Activated naive CD4-positive, alpha-beta T cell treated with anti-CD3 and anti-CD28 coated beads, Interleukin-2, amount 50 U/mL, for 16 hours (primary cell): ENCODE results near the gene SMTNL2.
"Not testable (repeated sequence)": the region's sequence is repeated elsewhere in the genome, so short reads cannot be mapped to it uniquely, and the experiment has no call there.

Experiments
- DNase-seq: peaks from one replicate; pipeline ENCODE4 v3.0.0-alpha.2; 2020

The SMTNL2 gene

DNA sequence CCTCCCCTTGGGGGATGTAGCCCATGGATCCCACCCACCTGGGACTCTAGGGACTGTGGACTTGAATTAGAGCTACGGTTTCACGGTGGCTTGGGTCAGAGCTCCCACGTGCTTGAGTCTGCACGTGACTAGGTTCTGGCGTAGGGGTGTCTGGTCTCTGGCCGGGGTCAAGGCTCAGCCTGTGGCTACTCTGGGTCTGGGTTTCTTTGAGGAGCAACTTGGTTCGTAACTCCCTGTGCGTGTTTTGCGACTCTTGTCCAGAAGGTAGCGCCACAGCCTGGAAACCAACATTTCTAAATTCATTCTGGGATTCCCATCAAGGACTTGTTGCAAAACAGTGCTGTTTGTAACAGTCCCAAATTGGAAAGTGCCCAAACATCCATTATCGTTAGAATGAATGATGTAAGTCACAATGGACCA is 23.5 kb upstream of the SMTNL2 start:
- no peak for DNase-seq

DNA sequence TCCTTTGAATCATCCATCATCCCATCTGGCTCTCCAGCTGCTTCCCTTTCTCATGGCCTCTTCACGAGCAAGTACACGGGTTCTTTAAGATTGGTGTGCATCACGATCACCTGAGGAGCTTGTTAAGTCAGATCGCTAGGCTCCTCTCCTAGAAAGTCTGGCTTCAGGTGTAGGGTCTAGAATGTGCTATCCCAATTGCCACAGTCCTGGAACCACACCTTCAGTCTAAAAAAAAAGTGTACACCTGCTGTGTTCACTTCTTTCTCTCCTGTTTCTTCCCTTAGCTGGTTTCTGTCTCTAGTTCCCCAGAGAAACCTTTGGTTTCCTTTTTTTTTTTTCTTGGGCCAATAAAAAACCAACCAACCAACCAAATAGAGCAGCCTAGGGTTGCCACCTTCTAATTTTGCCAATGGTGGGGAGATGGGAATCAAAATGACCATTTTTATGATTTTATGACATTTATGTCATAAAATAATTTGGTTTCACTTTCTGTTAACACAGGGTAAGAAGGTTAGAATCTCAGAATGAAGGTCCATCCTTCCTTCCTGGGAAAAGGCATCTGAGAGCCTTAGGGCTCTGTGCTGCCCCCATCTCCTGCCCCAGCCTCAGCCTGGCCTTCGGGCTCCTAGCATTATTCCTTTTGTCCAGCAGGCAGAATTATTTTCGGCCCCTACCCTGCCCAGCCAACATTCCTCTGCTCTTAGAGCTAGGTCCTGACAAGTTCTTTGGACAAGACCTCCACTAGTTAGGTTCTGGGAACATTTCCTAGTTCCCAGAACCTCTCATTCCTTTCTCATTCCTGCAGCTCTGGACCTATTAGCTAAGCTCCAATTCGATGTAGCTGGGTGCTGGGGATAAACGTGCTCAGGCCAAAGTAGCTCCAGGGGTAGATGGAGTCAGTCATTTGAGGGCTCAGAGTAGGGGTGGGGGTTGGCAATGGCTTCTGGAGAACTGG is 22.0 kb upstream of the SMTNL2 start:
- DNase-seq = no peak

DNA sequence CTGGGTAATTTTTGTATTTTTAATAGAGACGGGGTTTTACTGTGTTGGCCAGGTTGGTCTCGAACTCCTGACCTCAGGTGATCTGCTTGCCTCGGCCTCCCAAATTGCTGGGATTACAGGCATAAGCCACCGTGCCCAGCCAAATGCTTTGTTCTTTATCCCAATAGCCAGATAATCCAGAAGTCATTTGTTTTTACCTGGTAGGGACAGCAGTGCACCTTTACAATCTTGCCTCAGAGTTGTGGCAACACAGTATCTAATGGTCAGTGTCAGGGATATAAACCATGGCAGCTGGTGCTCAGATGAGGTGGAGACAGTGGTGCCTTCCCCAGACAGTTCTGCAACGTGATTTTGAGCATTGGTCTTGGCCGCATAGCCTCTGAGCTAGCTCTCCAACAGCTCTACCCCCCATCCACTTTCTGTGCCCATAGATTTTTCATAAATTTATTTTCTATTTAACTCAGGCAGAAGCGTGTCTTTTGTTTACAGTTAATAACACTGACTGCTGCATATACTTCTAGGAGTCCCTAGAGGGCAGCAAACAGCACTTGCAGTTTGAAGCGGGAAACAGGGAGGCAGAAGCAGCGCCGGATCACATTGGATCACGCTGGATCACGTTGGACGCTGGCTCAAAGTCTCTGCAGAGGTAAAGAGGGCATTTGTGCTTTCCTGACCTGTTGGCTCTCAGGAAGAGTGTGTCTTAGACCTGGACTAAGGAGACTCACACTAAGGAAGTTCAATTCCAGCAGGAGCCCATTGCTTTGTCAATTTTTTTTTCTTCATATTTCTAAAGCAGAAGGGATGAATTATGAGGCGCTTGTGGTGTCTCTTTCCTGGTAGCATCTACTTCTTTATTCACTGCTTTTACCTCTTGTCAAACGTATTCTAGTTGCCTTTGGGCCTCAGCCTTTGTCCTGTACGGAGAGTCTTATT is 18.9 kb upstream of the SMTNL2 start:
- DNase-seq = peak; percentile 53

DNA sequence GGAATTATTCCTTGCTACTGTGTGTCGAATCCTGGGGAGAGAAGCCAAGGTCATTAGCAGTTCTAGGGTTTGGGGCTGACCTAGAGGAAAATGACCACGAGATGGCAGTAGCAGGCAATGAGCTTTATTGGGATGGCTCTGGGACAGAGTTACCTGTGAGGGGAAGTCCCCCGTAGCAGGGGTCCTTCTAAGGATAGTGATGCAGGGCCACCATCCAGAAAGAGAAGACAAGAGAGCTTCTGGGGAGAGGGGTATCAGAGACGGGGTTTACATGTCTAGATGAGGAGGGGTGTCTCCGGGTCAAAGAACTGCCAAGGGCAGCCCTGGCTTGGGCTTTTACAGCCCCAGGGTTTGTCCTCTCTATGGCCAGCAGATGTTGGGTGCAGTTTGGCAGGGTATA is 17.5 kb upstream of the SMTNL2 start:
- DNase-seq = peak; percentile 50

DNA sequence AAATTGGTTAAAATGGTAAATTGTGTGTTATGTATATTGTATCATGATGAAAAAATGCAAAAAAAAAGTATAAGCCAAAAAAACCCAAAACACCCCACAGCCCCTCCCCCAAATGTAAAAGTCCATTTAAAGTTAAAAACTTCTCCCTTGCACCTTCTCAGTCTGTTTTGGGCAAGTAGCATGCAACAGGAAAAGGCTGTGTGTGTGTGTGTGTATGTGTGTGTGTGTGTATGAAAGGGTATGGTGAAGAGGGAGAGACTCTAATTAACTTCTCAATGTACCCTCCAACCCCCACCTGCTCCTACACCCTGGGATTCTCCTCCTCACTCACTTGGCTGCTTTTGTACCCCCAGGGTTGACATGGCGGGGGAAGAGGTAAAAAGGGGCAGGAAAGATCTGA is 14.7 kb upstream of the SMTNL2 start:
- DNase-seq = no peak

DNA sequence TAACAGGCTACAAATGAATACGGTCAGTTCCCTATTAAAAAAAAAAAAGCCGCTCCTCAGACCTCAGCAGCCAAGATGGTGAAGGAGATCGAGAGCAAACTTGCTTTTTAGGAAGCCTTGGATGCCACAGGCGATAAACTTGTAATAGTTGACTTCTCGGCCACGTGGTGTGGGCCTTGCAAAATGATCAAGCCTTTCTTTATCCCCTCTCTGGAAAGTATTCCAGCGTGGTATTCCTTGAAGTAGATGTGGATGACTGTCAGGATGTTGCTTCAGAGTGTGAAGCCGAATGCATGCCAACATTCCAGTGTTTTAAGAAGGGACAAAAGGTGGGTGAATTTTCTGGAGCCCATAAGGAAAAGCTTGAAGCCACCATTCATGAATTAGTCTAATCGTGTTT is 12.2 kb upstream of the SMTNL2 start:
- no peak for DNase-seq

DNA sequence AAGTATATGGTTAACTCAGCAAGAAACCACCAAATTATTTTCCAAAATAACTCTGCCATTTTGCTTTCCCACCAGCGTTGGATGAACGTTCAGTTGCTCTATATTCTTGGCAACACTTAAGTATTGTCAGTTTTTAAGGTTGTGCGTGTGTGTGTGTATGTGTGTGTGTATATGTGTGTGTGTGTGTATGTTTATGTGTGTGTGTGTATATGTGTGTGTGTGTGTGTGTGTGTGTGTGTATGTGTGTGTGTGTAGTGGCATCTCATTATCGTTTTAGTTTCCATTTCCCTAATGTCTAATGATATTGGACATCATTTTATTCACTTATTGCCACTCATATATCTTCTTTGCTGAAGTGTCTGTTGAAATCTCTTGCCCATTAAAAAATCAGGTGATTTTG is 11.2 kb upstream of the SMTNL2 start:
- DNase-seq = no peak

DNA sequence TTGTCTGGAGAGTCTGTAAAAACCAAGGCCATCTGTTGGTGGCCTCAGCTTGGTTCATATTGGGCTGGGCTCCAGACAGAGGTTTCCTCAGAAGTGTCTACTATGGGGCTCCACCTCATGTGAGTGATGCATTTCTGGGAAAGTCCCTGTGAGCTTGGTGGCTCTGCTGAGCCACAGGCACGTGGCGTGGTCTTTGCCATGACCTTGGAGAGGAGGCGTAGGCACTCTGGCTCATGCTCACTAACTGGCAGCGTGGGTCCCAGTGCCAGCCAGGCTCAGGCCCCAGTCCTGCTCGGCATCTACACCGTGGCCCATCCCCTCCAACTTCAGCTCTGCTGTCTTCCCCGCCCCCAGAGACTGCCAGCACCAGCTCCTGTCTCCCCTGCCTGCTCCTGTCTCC is 10.7 kb upstream of the SMTNL2 start:
- DNase-seq = peak; percentile 71

DNA sequence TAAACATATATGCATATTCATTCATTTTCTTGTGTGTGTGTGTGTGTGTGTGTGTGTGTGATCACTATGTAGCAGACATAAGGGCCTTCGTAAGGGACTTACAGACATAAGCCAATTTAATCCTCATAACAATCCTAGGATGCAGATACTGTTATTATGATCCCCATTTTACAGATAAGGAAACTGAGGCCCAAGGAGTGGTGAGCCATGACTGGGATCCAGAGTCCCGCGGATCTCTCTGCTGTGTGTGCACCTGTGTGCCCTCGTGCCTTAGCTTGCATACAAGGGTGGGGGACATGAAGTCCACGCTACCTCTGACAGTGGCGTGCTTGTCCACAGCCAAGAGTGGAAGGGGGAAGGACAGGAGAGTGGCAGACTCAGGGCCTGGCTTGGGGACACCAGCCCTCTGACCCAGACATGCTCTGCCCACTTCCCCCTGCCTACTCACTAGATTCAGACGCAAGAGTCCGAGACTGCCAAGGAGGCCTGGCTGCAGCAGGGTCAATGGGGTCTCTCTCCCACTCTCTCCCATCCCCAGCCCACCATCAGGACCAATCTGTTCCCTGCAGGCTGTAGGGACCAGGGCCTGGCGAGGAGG is 9.8 kb upstream of the SMTNL2 start:
- no peak for DNase-seq

DNA sequence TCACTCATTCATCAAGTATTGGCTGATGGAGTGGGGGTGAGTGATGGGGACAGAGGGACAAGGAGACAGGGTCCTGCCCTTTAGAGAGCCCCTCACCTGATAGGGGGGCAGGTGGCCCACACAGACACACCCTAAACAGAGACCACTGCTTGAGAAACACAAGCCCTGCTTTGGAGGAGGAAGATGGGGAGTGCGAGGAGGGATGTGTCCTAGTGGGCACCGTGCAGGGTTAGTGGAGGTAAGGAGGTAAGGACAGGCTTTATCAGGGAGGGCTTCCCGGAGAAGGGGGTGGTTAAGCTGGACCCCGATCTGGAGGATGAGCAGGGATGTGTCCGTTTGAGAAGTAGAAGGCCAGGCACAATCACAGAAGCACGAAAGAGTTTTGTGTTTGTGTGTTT is 8.2 kb upstream of the SMTNL2 start:
- DNase-seq = no peak

DNA sequence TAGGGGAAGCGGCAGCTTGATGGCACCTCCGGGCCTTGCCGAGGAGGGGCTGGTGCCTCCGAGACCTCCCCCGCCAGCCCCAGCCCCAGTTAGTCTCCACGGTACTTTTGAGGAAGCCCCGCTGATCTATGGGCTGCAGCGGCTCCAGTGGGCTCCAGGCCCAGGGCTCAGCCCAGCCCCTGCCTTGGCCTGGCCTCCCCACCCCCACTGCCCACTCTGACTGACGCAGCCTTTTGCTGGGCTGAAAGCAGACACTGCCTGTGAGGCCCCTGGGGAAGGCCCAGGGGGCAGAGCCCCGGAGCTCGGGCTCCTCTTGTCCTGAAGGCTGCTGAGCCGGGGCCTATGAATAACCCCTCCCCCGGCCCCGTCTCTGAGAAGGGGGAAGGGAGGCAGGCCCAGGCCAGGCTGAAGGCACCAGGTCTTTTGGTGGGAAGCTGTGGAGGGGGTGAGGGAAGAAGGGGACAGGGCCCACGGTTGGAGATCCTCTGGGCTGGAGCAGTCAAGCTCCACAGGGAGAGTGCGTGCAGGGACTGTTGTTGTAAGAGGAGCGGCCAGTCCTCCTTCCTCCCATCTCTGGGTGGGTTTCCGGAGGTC is 7.5 kb upstream of the SMTNL2 start:
- no peak for DNase-seq

DNA sequence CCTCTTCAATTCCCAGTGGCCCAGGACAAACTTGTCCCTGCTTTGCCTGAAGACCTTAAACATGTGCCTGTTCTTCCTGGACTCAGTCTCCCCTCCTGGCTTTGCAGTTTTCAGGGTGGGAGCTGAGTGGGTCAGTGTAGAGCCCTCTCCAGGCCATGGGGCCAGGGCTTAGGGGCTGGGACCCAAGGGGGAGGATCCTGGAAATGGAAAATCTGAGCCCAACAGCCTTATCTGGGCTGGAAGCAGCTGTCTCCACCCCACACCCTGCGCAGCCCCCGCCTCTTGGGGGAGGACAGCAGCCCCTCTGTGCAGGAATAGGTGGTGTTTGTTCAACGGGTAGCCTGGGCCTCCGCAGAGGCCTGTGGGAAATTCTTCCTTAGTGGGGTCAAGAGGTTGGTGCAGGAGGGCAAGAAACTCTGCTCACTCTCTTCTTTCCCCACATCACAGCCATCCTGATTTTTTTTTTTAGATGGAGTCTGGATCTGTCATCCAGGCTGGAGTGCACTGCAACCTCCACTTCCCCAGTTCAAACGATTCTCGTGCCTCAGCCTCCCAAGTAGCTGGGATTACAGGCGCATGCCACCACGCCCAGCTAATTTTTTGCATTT is 6.8 kb upstream of the SMTNL2 start:
- DNase-seq = no peak

DNA sequence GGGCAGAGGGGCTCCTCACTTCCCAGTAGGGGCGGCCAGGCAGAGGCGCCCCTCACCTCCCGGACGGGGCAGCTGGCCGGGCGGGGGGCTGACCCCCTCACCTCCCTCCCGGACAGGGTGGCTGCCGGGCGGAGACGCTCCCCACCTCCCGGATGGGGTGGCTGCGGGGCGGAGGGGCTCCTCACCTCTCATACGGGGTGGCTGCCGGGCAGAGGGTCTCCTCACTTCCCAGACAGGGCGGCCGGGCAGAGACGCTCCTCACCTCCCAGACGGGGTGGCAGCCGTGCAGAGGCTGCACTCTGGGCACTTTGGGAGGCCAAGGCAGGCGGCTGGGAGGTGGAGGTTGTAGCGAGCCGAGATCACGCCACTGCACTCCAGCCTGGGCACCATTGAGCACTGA is 6.0 kb upstream of the SMTNL2 start:
- DNase-seq = not testable (repeated sequence)

DNA sequence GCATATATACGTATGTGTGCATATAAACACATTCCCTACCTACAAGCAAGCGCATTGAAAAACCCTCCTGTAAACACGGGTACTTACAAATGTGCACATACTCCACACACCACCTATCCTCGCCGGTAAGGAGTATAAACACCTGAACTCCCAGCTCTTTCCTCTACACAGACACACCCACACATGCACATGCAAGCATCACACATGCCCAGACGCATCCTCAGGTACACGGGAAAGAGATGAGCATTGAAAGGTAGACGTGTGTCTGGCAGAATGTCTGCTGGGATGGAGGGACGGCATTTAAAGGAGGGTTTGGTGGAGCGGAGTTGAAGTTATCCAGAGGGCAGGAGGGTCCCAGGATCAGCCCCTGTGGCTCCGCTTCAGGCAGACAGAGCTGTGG is 4.7 kb upstream of the SMTNL2 start:
- DNase-seq = no peak

DNA sequence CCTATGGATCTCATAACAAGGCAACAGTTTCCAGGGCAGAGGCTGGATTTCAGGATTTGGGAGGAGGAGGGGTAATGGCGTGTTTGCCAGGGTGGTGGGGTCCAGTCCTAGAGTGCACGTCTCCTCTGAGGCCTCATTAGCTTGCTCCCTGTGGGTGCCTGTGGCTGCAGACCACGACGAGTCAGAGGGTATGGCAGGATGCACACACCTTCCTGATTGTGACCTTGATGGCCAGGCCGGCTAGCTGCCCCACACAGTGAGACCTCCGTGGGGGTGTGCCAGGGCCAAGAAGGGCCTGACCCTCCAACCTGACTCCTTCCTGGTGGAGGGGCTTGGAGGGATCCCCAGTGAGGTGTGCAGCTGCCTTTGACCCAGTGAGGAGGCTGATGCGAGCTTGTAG is 4.0 kb upstream of the SMTNL2 start:
- DNase-seq = no peak

DNA sequence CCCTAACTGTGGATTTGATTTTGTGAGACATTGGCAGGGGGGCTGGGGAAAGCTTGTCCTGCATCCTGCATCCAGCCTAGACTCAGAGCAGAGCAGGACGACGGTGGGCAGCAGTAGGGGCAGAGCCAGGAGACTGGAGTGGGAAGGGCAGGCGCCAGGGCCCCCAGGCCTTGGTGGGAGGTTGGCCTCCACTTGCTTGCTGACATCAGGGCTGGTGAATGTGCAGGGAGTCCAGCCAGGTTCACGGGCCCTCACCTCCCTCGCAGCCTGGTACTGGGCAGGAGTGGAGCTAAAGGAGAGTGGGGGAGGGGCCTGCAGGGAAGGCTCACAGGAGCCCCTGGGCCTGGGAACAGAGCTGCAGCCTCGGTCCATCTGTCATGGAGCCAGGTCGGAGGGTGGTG is 2.2 kb upstream of the SMTNL2 start:
- DNase-seq = no peak

DNA sequence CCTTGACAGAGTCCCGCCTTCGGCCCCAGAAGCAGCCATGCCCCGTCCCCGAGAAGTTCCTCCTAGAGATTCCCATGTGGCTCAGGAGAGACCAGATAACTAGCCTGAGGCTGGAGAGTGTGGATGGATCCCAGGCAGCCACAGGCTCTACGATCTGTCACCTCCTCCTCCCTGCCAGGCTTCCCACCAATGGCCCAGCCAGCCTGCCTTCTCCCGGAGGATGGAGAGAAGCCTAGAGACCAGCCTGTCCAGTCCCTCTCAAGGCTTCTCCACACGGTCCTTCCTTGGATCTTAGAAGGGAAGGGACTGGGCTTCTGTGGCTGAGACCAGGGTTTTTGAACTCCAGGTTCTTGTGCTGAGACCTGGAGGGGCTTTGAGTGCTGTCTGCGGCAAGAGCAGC is 1.6 kb upstream of the SMTNL2 start:
- no peak for DNase-seq

DNA sequence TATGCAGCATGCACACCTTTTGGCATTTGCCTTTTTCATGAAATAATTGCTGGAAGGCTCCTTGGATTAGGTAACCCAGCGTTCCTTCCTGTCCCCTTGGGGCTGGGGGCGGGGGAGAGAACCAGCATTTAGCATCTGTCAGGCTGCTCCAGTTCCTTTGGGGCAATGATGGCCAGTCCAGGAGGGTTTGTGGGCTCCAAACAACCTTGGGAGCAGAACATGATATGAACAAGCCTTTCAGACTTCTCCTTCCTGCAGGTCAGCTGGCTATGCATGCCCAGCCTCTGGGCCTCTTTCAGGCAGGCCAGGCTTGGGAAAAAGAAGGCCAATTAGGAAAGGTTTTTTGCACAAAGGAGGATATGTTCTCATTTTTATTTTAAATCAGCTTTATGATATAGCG is 1.1 kb upstream of the SMTNL2 start:
- no peak for DNase-seq

DNA sequence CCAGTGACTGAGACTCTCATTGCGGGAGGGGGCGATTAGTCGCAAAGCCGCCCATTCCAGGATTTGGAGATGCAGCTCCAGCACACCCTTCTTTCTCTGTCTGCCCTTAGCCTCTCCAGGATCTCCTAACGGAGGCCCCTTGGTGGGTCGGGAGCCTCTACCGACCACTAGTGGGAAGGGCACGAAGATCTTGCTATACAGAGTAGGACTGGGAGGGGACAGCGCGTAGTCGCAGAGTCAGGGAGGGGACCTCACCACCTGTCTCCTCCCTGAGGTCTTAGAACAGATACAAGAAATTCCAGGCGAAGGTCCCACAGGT is 588 bp upstream of the SMTNL2 start:
- peak; percentile 31 for DNase-seq

DNA sequence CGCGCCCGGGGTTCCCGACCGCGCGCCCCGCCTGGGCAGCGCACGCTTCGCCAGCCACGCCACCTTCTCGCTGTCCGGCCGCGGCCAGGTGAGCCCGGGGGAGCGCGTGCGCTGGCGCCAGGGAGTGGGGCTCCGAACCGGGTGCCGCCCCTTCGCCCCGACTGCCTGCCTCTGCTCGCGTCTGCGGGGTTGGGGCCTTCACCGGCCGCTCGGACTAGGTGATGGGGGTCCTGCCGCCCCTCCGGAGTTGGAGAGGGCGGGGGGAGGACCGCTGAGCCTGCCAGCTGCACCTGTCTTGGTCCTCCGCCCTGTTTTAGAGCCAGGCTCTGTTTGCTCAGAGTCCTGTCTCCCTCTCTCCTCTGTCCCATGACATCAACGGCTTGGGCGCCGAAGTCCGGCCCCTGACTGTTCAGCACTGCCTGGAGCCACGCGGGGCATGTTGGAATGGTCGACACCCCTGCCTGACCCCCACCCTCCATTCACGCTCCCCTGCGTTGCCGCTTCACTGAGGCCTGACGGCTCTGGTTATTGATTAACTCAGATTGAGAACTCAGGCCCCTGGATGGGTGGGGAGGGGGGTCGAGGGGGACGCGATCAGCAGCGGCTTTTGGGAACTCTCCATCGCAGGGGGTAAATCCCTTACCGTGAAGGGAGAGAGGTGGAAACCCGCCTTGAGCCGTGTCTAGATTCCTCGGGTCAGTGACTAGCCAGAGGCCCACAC is 748 bp downstream of the SMTNL2 start:
- no peak for DNase-seq

DNA sequence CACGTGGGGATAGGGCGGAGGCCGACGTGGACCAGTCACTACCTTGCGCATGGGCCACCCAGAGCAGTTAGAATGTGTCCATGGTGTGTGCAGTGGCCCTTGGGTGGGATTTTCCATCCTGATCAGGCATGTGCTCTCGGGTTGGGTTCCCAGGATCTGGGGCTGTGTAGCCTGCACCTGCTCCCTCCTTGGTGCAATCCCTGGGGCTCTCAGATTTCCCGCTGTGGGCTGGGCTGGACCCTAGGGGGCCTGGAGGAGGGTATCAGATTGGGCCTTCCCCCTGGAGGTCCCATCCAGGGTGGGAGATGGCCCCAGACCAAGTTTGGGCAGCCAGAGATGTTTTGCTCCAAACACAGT is 1.3 kb downstream of the SMTNL2 start:
- no peak for DNase-seq

DNA sequence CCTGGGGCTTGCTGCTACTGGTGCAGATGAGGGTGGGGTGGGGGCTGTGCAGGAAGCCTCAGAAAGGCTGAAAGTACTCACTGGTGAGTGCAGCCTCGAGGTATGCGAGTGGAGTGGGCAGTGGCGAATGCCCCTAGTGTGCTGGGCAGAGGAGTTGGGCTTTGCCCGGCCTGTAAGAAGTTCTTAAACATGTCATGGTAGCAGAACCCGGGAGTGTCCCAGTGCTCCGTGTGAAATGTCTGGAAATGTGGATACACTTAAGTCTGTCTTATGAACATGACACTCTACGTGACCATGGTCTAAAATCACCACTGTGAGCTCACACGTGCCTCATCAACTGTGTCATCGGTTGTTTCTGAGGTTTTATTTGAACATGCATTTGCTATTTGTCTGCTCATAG is 1.7 kb downstream of the SMTNL2 start:
- no peak for DNase-seq
